ENCODE measurements around the gene OR10Z1.

OR10Z1 gene, protein sequence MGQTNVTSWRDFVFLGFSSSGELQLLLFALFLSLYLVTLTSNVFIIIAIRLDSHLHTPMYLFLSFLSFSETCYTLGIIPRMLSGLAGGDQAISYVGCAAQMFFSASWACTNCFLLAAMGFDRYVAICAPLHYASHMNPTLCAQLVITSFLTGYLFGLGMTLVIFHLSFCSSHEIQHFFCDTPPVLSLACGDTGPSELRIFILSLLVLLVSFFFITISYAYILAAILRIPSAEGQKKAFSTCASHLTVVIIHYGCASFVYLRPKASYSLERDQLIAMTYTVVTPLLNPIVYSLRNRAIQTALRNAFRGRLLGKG

DNA sequence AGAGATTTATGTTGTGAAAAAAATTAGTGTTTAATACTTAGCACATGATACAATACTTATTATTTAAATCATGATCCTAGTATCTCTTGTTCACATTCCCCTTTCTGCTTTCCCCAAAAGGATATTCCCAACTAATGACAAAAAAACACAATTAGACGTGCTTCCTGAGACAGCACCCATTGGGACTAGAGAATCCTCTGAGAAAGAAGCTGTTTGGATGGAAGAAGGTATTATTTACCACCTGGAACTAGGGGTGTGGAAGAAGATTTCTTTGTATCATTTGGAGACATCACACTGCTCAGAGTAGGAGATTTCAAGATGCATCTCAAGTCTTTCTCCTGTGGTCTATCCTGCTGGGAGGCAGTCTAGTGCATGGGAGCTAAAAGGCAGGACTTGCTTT lies at the start of gene OR10Z1:
Gene OR10Z1 (plus strand): TSS at position 301 of the 400 bp plus-strand sequence. CDS start 1,171 bp downstream, outside the sequence.
- no peak for DNase-seq (ENCODE audit: low read depth in 2 of 2)

DNA sequence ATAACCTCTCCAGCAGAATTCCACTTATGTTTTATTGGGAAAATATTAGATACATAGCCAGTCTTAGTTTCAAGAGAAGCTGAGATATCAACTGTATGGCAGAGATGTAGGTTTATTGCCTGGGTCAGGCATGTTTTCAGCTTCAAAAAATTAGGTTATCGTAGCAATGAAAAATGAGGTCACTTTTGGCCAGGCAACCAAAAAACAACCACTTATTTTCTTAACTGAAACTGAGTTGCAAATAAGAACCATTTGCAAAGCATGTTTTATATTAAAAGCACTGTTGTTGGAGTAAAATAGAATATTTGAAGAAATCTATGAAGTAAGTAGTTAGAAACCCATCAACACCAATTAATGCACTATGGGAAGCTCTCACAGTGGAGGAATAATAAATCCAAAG lies 45.4 kb upstream of the OR10Z1 start:
- no peak for DNase-seq (ENCODE audit: low read depth in 2 of 2)

DNA sequence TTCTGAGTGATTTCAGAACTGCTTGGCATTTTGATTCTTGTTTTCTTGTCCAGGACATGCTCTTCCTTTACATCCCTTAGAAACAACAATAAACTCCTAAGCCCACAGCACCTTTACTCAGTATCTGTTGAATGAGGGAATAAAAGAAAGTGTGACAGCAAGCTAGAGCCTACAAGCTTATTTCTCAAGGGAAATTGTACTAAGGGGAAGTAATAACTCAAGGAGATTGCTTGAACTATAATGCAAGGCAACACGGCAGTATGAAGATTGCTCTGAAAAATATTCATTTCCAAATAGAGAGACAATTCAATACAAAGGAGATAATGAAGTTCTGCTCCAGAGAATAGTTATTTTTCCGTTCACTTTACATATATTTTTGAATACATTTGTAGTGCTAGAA lies 41.2 kb upstream of the OR10Z1 start:
- no peak for DNase-seq (ENCODE audit: low read depth in 2 of 2)

DNA sequence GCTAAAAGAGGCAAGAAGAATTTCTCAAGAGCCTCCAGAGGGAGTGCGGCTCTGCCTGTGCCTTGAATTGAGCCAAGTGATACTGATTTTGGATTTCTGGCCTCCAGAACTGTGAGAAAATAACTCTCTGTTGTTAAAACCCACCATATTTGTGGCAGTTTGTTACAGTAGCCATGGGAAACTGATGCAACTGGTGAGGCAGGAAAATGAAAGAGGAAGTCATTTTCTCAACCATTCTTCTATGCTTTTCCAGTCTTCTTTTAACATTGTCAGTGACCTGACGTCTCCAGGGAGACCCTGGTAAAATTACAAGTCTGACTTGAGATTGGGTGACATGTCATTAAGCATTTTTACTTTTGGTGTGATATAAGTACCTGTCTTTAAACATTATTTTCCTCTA lies 40.5 kb upstream of the OR10Z1 start:
- no peak for DNase-seq (ENCODE audit: low read depth in 2 of 2)

DNA sequence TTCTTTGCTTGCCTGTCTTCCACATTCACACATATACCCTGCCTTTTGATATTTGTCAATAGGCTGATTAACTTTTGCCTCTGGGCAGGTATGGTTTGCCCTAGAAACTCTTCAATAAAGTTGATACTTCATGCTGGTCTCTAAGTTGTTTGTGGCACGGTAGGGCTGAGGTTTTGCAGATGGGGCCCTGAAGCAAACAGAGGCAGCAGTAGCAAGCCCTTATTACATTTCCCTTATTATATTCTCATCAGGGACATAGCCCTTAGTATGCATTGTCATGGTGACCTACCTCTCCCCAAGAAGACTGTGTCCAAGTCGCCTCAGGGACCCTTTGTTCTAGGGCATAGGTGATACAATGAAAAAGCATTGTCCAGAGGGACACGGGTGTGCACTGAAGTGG lies 34.6 kb upstream of the OR10Z1 start, which contains the start of gene OR6P1:
Gene OR6P1 (minus strand): TSS at position 101 of the 400 bp plus-strand sequence. CDS start 6,976 bp downstream, outside the sequence.
- DNase-seq (ENCODE audit: low read depth in 2 of 2), result no peak

DNA sequence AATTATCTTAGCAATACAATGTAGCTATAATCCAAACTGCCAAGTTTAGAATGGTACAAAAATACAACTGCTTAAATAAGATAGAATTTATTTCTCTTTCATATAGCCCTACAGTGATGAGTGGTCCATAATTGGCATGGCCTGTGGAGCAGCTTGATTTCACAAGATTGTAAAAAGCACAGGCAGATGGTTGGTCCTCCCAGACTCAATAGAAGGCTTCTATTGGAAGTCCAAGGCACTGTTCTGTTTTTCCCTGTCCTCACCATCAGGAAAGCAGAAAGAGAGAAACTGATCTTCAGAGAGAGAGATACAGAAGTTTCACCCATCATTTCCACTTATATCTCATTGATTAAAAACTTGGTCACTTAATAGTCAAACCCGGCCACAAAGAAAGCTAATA lies 32.8 kb upstream of the OR10Z1 start:
- DNase-seq (ENCODE audit: low read depth in 2 of 2), result no peak

DNA sequence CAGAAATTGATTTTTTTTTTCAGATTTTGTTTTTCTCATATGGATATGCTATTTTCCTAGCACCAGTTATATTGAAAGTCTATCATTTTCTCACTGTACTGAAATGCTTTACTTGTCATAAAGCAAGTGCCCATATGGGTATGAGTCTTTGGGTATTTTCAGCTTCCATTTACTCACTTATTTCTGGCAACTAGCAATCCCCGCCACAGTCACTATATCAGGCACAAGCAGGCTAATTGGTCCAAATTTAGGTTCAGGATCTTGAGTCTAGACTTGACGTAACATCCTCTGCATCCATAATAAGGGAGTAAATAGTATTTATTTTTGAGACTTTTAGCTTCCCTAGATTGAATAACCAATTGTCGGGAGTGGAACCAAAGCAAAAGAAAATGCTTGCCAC lies 27.5 kb upstream of the OR10Z1 start:
- no peak for DNase-seq (ENCODE audit: low read depth in 2 of 2)

DNA sequence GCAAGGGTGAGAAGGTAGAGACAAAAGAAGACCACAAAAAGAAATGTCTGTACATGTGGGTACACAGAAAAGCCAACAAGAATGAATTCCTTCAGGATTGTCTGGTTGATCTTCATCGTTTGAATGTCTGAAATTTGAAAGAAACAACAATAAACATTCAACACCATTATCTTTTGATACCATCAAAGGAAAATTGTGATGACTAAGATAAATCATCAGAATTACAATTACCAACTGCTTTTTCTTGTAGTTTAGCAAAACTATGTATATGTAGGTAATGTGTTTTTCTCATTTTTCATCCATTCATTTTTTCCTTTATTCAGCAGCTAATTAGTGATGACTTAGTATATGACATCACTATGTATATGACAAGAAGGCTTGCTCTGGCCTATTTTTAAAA lies 25.3 kb upstream of the OR10Z1 start, which contains the start of gene OR10X1:
Gene OR10X1 (minus strand): TSS at position 167 of the 400 bp plus-strand sequence. CDS start 0 bp downstream, at position 167.
- DNase-seq (ENCODE audit: low read depth in 2 of 2), result no peak

DNA sequence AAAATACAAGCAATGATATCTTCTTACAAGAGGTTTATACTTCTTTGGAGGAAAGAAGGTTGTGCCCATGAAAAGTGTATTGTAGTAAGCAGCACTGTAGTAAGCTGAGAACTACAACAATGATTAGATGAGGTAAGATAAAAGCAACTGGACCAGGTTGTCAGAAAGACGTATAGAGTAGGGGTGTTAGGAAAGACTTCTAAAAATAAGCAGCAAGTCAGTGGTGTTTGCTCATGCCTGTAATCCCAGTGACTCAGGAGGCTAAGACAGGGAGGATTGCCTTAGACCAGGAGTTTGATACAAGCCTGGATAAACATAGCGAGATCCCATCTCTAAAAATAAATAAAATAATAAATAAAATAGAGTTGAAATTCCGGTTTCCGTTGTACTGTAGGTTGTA lies 21.1 kb upstream of the OR10Z1 start:
- no peak for DNase-seq (ENCODE audit: low read depth in 2 of 2)

DNA sequence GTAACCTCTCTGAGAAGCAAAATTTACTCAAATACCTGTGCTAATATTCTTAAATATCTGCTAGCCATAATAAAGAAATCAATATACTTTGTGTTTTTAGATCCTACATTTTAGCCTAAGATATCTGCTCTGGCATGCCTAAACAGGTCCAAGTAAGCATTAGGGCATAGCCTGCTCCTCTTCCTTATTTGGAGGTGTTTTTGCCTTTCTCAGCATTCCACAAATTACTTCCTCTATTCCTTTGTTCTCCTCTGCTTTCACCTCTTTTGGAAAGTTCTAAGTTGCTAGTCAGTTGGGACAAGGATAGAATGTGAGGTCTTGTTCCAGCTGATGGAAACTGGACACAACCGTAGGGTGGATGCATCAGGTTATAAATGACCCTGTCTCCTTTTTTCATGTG lies 18.1 kb upstream of the OR10Z1 start:
- no peak for DNase-seq (ENCODE audit: low read depth in 2 of 2)

DNA sequence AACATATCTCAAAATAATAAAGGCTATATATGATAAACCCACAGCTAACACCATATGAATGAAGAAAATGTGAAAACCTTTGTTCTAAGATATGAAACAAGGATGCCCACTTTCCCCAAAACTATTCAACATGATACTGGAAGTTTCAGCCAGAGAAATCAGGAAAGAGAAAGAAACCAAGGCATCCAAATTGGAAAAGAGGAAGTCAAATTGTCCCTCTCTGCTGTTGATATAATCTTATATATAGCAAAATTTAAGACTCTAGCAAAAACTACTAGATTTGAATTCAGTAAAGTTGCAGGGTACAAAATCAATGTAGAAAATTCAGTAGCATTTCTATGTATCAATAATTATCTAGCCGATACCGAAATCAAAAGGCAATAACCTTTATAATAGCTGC lies 4.3 kb upstream of the OR10Z1 start:
- DNase-seq (ENCODE audit: low read depth in 2 of 2), result no peak

DNA sequence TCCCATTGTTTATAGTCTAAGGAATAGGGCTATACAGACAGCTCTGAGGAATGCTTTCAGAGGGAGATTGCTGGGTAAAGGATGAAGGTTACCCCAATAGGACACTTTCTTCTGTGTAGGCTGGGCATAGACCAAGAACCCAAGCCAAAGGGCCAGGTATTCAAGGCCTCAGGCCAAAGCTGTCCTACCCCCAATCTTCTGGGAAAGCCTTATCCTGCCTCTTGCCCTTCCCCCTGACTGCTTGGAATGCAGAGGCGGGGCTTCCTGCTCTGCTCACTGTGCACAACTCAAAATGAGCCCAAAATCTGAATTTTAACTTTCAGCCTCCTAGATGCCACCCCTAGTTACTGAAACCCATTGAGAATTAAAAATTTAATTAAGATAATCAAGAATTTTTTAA lies 2.2 kb downstream of the OR10Z1 start:
- no peak for DNase-seq (ENCODE audit: low read depth in 2 of 2)

DNA sequence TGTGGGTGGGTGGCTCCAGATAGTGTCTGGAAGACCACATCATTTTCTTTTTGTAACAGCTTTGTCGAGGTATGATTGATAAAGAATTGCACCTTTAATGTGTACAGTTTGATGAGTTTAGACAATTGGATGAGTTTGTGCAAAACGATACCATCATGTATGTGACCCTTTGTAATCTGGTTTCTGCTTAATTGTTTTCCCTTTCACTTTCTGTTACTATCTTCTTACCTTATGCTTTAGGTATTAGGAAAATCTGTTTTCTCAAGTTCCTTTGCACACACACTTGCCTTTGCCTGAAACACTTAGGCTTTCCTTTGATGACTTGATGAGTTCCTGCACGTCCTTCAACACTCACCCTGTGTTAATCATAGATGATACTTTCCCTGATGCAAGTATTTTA lies 6.8 kb downstream of the OR10Z1 start:
- no peak for DNase-seq (ENCODE audit: low read depth in 2 of 2)

DNA sequence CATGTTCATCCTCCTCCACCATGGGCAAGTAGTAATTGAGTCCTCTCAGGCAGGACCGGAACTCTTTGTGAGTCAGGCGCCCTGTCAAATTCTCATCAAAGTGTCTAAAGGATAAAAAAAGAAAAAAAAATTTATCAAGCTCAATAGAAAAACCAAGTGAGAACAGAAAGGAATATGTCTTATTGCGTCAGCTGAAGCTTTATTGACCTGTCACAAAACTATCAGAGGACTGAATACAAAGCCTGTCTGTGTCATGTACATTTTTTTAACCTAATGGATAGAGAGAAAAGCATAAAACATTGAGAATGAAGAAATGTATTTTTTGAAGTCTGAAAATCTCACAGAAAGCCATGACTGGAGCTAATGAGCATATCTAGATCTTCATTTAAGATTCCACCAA lies 8.7 kb downstream of the OR10Z1 start:
- no peak for DNase-seq (ENCODE audit: low read depth in 2 of 2)

DNA sequence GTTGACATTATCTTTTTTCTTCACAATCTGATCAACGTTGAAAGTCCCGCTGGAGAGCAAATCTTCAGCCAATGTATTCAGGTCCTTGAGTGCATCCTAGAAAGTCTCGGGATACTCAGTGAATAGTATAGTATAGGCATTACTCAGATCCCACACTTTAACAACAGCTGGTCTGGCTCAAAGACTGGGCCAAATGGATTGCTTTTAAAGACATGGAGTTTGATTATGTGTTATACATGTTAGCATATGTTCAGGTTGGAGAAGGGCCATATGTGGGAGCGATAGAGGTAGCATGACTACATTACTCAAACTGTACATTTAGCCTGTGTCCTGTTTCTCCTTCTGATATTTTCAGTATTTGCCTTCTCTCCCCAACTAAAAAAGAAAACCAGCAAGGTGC lies 33.1 kb downstream of the OR10Z1 start:
- no peak for DNase-seq (ENCODE audit: low read depth in 2 of 2)

DNA sequence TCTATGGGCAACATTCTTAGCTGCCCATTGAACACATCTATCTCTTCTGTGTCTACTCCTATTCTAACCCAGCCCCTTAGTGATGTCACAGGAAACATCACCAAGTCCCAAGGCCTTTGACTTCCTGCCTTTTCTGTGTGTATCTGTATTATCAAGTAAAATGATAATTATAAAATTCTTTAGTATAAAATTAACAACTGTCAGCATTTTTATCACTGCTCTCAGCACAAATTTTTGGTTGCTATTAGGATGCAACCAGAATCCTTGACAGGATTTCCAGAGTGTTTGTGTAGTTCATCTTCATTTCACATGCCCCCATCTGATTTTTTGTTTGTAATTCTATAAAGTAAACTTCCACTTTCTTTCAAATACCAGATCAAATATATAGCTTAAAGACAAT lies 33.8 kb downstream of the OR10Z1 start:
- DNase-seq (ENCODE audit: low read depth in 2 of 2), result no peak

DNA sequence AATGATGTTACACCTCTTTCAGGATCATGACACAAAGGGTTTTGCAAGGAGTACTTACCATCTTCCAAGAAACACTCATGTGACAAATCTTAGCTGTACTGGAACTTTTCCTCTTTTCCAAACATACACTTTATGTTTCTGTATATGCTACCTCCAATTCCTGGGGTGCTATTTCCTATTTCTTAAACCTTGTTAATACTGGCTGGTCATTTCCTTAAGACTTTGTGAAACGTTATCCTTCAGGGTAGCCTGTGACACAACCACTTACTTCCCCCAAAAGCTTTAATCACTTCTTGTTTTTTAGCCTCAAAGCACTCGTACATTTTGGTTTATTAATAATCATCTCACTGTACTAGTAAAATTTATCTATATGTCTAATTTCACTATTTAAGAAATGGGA lies 39.4 kb downstream of the OR10Z1 start:
- DNase-seq (ENCODE audit: low read depth in 2 of 2), result no peak

DNA sequence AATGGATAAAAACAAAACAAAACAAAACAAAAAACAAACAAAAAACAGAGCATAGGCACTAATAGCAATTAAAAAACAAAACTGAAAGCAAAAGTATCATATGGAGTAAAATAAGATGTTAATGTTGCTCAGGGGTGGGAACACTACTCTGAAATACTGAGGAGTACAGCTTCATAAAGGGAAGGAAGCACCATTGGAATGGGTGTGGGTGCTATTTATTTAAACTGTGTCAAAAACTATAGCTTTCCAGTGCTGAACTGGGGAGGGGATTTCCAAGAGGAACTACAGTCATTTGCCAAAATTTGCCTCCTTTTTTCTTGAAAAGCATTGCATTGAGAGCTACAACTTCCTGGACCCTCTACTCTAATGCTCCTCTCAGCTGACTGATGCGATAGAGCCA lies 41.4 kb downstream of the OR10Z1 start:
- no peak for DNase-seq (ENCODE audit: low read depth in 2 of 2)

DNA sequence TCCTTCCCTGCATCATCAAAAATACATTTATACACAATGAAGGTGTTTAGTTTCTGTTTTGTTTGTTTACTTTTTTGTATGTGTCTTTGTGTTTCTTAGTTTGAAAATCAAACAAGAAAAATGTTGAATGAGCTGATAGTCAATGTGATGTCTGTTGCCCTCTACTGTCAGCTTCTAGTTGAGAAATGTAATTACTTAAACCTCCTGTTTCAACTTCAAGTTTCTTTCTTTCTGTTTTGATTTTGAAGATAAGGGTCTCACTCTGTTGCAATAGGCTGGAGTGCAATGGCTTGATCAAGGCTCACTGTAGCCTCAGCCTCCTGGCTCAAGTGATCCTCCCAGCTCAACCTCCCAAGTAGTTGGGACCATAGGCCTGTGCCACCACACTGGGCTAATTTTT lies 44.0 kb downstream of the OR10Z1 start:
- DNase-seq (ENCODE audit: low read depth in 2 of 2), result no peak

DNA sequence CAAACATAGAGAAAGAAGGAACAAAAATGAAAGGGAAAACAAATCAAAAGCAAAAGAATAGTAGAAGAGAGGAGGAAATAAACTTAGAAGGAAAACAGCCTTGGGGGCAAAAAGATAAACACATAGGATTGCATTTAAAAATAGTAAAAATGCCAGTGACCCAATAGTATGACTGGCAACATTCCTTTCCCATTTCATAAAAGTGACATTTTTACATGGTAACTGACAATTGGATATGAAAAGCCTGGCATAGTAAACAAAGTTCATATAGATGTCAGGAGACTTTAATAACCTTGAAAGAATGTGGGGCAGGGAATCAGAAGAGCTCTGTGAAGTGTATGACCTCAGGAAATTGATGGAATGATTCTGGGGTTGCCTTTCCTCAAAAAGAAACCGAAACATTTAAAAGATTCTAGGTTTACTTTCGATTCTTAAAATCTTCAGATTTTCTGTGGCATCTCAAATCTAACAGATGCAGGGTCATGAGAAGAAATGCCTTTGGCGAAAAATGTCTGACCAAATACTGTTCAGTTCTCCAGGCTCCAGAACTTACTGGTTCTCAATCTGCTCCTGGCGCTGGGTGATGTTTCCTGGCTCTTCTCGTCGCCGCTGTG lies 47.8 kb downstream of the OR10Z1 start:
- DNase-seq (ENCODE audit: low read depth in 2 of 2), result no peak

DNA sequence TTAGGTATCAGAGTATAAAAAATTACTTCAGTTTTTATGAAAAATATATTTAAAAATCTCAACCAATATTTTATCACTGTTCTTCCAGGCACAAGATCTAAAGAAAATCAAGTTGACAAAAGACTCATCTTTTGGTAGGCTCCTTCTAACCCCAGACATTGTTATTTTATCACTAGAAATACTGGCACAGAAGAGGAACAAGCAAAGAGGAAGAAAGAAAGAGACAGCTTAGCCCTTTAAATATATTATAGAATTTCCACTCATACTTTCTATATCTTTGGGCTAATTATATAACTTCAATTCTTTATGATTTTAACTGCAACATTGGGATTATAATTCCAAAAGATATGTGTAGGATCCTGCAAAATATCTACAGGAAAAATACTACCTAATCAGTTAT lies 49.0 kb downstream of the OR10Z1 start:
- DNase-seq (ENCODE audit: low read depth in 2 of 2), result no peak

DNA sequence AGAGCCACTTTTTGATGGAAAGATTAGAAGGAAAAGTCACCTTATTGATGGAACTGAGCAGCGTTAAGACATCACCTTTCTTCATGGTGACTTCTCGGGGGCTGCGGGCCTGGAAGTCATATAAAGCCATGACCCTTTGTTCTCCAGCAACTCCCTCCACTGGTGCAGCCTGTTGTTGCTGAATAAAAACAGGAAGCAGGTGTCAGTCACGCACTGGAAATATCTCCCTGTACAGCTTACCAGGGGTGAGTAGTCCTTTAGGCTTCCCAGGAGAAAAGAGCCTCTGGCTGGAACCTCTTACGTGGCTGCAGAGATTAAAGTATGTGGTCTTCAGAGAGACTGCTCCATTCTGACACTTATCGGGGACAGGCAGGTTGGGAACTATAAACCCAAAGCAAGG lies 49.5 kb downstream of the OR10Z1 start:
- DNase-seq (ENCODE audit: low read depth in 2 of 2), result no peak
